Measurements from ENCODE around the gene H1-8.

The H1-8 gene

DNA sequence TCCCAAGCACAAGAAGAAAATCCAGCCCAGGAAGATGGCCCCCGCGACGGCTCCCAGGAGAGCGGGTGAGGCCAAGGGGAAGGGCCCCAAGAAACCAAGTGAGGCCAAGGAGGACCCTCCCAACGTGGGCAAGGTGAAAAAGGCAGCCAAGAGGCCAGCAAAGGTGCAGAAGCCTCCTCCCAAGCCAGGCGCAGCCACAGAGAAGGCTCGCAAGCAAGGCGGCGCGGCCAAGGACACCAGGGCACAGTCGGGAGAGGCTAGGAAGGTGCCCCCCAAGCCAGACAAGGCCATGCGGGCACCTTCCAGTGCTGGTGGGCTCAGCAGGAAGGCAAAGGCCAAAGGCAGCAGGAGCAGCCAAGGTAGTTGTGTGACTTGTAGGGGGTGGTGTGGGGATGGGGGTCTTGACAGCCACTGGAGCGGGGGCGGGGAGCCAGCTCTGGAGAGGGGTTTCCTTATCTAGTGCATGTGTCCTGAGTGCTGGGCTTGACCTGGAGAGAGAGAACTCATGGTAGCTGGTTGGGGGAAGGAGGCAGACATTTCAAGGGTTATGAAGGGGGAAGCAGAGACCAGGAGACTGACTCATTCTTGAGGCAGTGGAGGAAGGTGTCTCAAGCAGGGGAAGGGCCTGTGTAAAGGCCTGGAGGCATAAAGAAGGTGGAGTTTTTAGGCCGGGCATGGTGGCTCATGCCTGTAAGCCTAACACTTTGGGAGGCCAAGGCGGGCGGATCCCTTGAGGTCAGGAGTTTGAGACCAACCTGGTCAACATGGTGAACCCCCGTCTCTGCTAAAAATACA, 6.2 kb downstream of the H1-8 start:
- CTCF ChIA-PET = no interaction called here
- POLR2A ChIA-PET = no interaction called here
- DNase-seq (ENCODE audit: extremely low spot score) = no peak
- TF ChIP-seq, protein P1, sequence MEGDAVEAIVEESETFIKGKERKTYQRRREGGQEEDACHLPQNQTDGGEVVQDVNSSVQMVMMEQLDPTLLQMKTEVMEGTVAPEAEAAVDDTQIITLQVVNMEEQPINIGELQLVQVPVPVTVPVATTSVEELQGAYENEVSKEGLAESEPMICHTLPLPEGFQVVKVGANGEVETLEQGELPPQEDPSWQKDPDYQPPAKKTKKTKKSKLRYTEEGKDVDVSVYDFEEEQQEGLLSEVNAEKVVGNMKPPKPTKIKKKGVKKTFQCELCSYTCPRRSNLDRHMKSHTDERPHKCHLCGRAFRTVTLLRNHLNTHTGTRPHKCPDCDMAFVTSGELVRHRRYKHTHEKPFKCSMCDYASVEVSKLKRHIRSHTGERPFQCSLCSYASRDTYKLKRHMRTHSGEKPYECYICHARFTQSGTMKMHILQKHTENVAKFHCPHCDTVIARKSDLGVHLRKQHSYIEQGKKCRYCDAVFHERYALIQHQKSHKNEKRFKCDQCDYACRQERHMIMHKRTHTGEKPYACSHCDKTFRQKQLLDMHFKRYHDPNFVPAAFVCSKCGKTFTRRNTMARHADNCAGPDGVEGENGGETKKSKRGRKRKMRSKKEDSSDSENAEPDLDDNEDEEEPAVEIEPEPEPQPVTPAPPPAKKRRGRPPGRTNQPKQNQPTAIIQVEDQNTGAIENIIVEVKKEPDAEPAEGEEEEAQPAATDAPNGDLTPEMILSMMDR (IDR thresholded peaks at IDR 0.05; ENCODE audit: control extremely low read depth, extremely low read depth, low read depth, missing control alignments) = no peak

DNA sequence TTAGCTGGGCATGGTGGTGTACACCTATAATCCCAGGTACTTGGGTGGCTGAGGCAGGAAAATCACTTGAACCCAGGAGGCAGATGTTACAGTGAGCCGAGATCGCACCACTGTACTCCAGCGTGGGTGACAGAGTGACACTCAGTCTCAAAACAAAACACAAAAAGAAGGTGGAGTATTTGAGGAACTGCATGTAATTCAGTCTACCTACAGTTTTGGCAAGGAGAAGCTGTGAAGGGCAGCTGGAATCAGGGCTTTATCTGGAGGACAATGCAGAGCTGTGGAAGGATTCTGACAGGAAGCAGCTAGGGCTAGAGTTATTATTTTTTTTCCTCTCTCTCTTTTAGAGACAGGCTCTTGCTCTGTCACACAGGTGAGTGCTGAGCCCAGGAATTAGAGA, 6.8 kb downstream of the H1-8 start:
- no peak for DNase-seq (ENCODE audit: extremely low spot score)
- ChIA-PET CTCF (no interaction called here), POLR2A (no interaction called here)
- TF ChIP-seq, protein P1 (IDR thresholded peaks at IDR 0.05; ENCODE audit: control extremely low read depth, extremely low read depth, low read depth, missing control alignments) = no peak

DNA sequence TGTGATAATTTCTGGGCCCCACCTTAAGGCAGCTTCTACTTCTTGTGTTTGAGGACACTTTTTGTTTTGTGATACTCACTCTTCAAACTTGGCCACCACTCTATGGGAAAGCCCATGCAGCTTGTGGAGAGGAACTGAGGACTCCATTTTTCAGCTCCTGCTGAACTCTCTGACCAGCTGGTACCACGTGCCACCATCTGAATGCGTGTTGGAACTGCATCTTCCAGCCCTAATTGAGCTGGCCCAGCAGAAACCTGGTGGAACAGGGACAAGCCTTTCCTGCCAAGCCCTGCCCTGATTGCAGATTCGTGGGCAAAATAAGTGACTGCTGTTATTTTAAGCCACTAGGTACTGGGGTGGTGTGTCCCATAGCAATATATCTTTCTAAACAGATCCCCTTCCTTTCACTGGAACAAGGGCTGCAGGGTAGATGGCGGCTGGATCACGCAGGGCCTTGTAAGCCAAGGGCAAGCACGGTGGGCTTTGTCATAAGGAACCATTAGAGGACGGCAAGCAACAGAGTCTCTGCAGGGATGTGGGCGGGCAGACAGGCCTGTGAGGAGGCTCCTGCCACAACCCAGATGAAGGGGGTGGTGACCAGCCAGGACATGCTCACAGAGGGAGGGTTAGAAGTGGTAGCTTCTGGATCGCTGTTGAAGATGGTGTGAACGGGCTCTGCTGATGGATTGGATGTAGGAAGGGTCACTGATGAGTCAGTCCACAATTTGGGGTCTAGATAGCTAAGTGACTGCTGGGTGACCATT, 9.5 kb downstream of the H1-8 start:
- POLR2A ChIA-PET = no interaction called here
- TF ChIP-seq, protein P1 (IDR thresholded peaks at IDR 0.05; ENCODE audit: control extremely low read depth, extremely low read depth, low read depth, missing control alignments) = no peak
- CTCF ChIA-PET = interaction anchor here (2.8 kb wide), 1 partner anchor 14 kb away, joined by 10 read pairs; no protein-coding TSS in a partner anchor
- DNase-seq (ENCODE audit: extremely low spot score) = no peak

DNA sequence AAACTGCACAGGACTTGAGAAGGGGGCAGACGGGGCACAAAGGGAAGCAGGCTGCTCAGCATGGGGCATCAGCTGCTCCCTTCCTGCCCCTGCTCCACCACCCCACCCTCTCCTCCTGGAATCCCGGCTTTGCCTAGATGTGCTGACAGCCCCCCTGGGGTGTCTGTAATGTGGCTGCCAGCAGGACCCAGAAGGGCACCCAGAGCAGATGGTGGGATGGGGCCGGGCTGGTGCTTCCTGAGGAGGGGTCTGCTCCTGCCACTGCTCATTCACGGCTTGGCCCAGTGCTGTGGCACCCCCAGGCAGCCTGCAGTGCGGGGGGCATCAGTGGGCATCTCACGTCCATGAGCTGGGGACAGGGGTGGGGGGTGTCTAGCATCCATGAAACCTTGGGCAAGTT, 10.2 kb downstream of the H1-8 start:
- no peak for DNase-seq (ENCODE audit: extremely low spot score)
- POLR2A ChIA-PET = interaction anchor here (0.6 kb wide), 1 partner anchor 319 kb away, joined by 3 read pairs; no protein-coding TSS in a partner anchor
- CTCF ChIA-PET = interaction anchor here (0.9 to 2.8 kb wide), 2 partner anchors 13 to 23 kb away, joined by 3 to 10 read pairs; no protein-coding TSS in a partner anchor
- TF ChIP-seq, protein P1 (IDR thresholded peaks at IDR 0.05; ENCODE audit: control extremely low read depth, extremely low read depth, low read depth, missing control alignments) = no peak

DNA sequence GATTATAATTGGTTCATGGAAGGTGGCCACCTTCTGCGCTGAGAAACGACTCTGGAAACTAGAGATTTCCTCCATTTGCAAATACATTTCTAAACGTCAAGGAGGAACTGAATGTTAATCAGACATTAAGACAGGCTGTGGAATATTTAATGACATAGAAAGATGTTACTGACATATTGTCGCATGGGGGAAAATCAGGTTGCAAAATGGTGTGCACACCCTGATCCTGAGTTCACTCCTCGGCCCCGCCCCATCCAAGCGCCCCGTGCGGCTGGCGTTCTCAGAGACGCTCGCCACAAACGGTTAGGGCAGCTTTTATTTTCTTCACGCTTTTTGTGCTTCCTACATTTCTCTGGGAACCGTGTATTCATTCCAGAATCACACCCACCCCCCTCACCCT, 10.7 kb downstream of the H1-8 start:
- ChIA-PET POLR2A (interaction anchor here (0.6 kb wide), 1 partner anchor 320 kb away, joined by 3 read pairs; no protein-coding TSS in a partner anchor), CTCF (interaction anchor here (0.9 to 2.8 kb wide), 3 partner anchors 13 to 23 kb away, joined by 3 to 10 read pairs (median 5); no protein-coding TSS in a partner anchor)
- TF ChIP-seq, protein P1 (IDR thresholded peaks at IDR 0.05; ENCODE audit: control extremely low read depth, extremely low read depth, low read depth, missing control alignments) = no peak

DNA sequence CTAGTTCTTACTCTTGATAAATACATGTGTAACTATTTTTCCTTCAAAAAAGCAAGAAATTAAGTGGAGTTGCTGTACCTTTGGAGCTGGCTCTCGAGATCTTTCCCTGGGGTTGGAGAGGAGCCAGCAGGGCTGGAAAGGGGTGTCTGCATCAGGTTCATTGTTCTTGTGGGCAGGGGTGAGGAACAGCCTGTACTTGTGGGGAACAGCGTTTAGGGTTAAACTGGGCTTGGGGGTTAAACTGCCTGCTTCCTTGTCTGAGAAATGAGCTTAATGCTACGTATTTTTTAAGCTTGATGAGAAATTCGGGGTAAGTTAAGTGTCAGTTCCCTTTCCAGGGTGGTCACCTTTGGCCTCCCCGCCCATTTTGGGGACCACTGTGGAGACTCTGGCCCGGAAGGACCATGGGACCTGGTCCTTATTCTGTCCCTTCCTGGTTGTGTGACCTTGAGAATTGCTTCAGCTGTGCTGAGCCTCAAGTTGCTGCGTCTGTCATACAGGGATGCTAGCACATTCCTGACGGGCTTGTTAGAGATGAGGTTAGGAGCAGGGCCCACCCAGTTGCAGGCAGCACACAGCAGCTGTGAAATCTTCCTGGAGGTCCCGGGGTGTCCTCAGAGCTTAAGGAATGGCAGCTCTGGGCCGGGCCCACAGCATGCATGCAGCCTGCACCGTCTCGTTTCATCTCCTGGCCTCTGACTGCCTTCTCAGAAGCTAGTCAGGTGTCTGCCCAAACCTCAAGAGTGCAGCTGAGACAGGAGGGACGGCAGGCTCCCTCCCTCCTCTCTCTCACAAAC, 11.6 kb downstream of the H1-8 start:
- POLR2A ChIA-PET = no interaction called here
- no peak for DNase-seq (ENCODE audit: extremely low spot score)
- CTCF ChIA-PET = interaction anchor here (1.7 kb wide), 1 partner anchor 20 kb away, joined by 5 read pairs; no protein-coding TSS in a partner anchor
- TF ChIP-seq, protein P1 (IDR thresholded peaks at IDR 0.05; ENCODE audit: control extremely low read depth, extremely low read depth, low read depth, missing control alignments) = no peak

More for the DNA sequence above, 10.7 kb downstream of the H1-8 start:
- DNase-seq (ENCODE audit: extremely low spot score) = no peak
